Panc1 (cell line): ENCODE measurements around the gene WRNIP1.

Experiments used
- CTCF ChIP-seq: fragments of 450-650 bp; IDR thresholded peaks from 2 replicates; pipeline ENCODE4 v1.5.1; 2017; ENCODE audit warnings: mild to moderate bottlenecking
- POLR2AphosphoS5 ChIP-seq: IDR thresholded peaks from 2 replicates; pipeline ENCODE4 v1.6.1; 2012; ENCODE audit warnings: mild to moderate bottlenecking, low read depth, low read length, moderate library complexity
- TF ChIP-seq, protein P1 (sequence below), 2 experiments: IDR thresholded peaks; 2 replicates each; pipeline ENCODE4 v1.6.1; 2011 to 2012; ENCODE audit warnings: low read depth in 2 of 2, control low read depth in 1 of 2, low read length in 1 of 2, mild to moderate bottlenecking in 1 of 2, moderate library complexity in 1 of 2; ENCODE audit not compliant: insufficient read depth in 1 of 2

- TF ChIP-seq CTCF (no peak), POLR2AphosphoS5 (no peak)
- TF ChIP-seq, protein P1, sequence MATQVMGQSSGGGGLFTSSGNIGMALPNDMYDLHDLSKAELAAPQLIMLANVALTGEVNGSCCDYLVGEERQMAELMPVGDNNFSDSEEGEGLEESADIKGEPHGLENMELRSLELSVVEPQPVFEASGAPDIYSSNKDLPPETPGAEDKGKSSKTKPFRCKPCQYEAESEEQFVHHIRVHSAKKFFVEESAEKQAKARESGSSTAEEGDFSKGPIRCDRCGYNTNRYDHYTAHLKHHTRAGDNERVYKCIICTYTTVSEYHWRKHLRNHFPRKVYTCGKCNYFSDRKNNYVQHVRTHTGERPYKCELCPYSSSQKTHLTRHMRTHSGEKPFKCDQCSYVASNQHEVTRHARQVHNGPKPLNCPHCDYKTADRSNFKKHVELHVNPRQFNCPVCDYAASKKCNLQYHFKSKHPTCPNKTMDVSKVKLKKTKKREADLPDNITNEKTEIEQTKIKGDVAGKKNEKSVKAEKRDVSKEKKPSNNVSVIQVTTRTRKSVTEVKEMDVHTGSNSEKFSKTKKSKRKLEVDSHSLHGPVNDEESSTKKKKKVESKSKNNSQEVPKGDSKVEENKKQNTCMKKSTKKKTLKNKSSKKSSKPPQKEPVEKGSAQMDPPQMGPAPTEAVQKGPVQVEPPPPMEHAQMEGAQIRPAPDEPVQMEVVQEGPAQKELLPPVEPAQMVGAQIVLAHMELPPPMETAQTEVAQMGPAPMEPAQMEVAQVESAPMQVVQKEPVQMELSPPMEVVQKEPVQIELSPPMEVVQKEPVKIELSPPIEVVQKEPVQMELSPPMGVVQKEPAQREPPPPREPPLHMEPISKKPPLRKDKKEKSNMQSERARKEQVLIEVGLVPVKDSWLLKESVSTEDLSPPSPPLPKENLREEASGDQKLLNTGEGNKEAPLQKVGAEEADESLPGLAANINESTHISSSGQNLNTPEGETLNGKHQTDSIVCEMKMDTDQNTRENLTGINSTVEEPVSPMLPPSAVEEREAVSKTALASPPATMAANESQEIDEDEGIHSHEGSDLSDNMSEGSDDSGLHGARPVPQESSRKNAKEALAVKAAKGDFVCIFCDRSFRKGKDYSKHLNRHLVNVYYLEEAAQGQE (IDR thresholded peaks at IDR 0.05; ENCODE audit: insufficient read depth in 1 of 2, low read depth in 2 of 2, low read length in 1 of 2), result no peak
Observed at GRCh38 chr6:2809015-2809414, 43.8 kb downstream of the WRNIP1 start.
